Measurements from ENCODE around the gene TTLL9.

The TTLL9 gene

GRCh38 chr20:31841928-31842327, 28.5 kb upstream of the TTLL9 start:
- Histone ChIP-seq H3K23ac (ENCODE audit: low read depth, low read length, poor library complexity) (peak overlapping the region; percentile 57), H3K27me3 (ENCODE audit: control insufficient read depth in 3 of 3, insufficient read depth in 3 of 3, low read depth in 1 of 3, low read length in 3 of 3) (no peaks in the 10 kb centered on the region), H2AK5ac (ENCODE audit: low read depth, low read length) (peak overlapping the region; percentile 72), H4K8ac (ENCODE audit: low read depth, low read length) (peak overlapping the region; percentile 73), H3K9ac (ENCODE audit: low read depth, low read length, poor library complexity) (no peak overlapping the region), H3K14ac (ENCODE audit: low read length) (no peak overlapping the region), H3K18ac (ENCODE audit: low read length) (peak overlapping the region; percentile 92), H2BK120ac (ENCODE audit: low read depth, low read length) (peak overlapping the region; percentile 57), H3K9me3 (replicated peaks in 1 of 2; ENCODE audit: control insufficient read depth in 2 of 2, insufficient read depth in 1 of 2, low read depth in 1 of 2, low read length in 2 of 2) (no peaks in the 10 kb centered on the region), H2BK15ac (ENCODE audit: low read length) (peak overlapping the region; percentile 70), H2AFZ (ENCODE audit: low read length) (peak overlapping the region; percentile 87), H2BK5ac (ENCODE audit: low read length) (peak overlapping the region; percentile 46), H3K36me3 (replicated peaks in 1 of 2; ENCODE audit: control insufficient read depth in 2 of 2, insufficient read depth in 2 of 2, low read length in 2 of 2) (no peaks in the 10 kb centered on the region), H3K4me1 (ENCODE audit: control insufficient read depth in 2 of 2, insufficient read depth in 1 of 2, low read depth in 1 of 2, low read length in 2 of 2) (peaks cover 50 to 51% of the 10 kb centered on the region in 2 donors), H3K4ac (ENCODE audit: low read length) (no peak overlapping the region), H2BK12ac (ENCODE audit: low read length) (peak overlapping the region; percentile 64), H3K4me3 (ENCODE audit: low read length in 2 of 2) (no peak overlapping the region), H3K27ac (replicated peaks; ENCODE audit: low read length) (no peak overlapping the region), H3K79me1 (ENCODE audit: low read depth, low read length) (no peaks in the 10 kb centered on the region), H4K91ac (ENCODE audit: low read depth, low read length, poor library complexity) (peak overlapping the region; percentile 73), H3K4me2 (ENCODE audit: insufficient read depth, low read length, poor library complexity, severe bottlenecking) (no peak overlapping the region)
- no CpG with 5 or more reads among the region's 8 CpGs for WGBS, 2 donors (ENCODE audit: extremely low coverage in 2 of 2, insufficient read length in 2 of 2, insufficient replicate concordance in 1 of 2)
- no peak for DNase-seq (ENCODE audit: low spot score)

GRCh38 chr20:31842471-31843157, 27.8 kb upstream of the TTLL9 start:
- no peak for DNase-seq (ENCODE audit: low spot score)
- Histone ChIP-seq H3K79me1 (ENCODE audit: low read depth, low read length) (no peaks in the 10 kb centered on the region), H3K23ac (ENCODE audit: low read depth, low read length, poor library complexity) (peak overlapping the region; percentile 26), H3K27me3 (ENCODE audit: control insufficient read depth in 3 of 3, insufficient read depth in 3 of 3, low read depth in 1 of 3, low read length in 3 of 3) (no peaks in the 10 kb centered on the region), H2BK120ac (ENCODE audit: low read depth, low read length) (peak overlapping the region; percentile 57), H3K4me3 (ENCODE audit: low read length in 2 of 2) (peak overlapping the region in 1 of 2 donors; percentile 13), H3K4me2 (ENCODE audit: insufficient read depth, low read length, poor library complexity, severe bottlenecking) (no peak overlapping the region), H2AFZ (ENCODE audit: low read length) (peak overlapping the region; percentile 87), H2BK15ac (ENCODE audit: low read length) (peak overlapping the region; percentile 70), H3K4ac (ENCODE audit: low read length) (peak overlapping the region; percentile 61), H2BK5ac (ENCODE audit: low read length) (peak overlapping the region; percentile 46), H4K8ac (ENCODE audit: low read depth, low read length) (peak overlapping the region; percentile 24), H3K27ac (replicated peaks; ENCODE audit: low read length) (no peak overlapping the region), H3K4me1 (ENCODE audit: control insufficient read depth in 2 of 2, insufficient read depth in 1 of 2, low read depth in 1 of 2, low read length in 2 of 2) (peaks cover 44% of the 10 kb centered on the region in 2 donors), H3K9me3 (replicated peaks in 1 of 2; ENCODE audit: control insufficient read depth in 2 of 2, insufficient read depth in 1 of 2, low read depth in 1 of 2, low read length in 2 of 2) (no peaks in the 10 kb centered on the region), H3K9ac (ENCODE audit: low read depth, low read length, poor library complexity) (peak overlapping the region; percentile 33), H3K36me3 (replicated peaks in 1 of 2; ENCODE audit: control insufficient read depth in 2 of 2, insufficient read depth in 2 of 2, low read length in 2 of 2) (no peaks in the 10 kb centered on the region), H4K91ac (ENCODE audit: low read depth, low read length, poor library complexity) (peak overlapping the region; percentile 73), H2BK12ac (ENCODE audit: low read length) (peak overlapping the region; percentile 3), H3K18ac (ENCODE audit: low read length) (peak overlapping the region; percentile 92), H2AK5ac (ENCODE audit: low read depth, low read length) (peak overlapping the region; percentile 72), H3K14ac (ENCODE audit: low read length) (peak overlapping the region; percentile 28)
- WGBS, 2 donors (ENCODE audit: extremely low coverage in 2 of 2, insufficient read length in 2 of 2, insufficient replicate concordance in 1 of 2), result no CpG with 5 or more reads among the region's 12 CpGs

- Histone ChIP-seq H4K8ac (ENCODE audit: low read depth, low read length) (no peak overlapping the region), H3K23ac (ENCODE audit: low read depth, low read length, poor library complexity) (no peak overlapping the region), H3K27me3 (ENCODE audit: control insufficient read depth in 3 of 3, insufficient read depth in 3 of 3, low read depth in 1 of 3, low read length in 3 of 3) (no peaks in the 10 kb centered on the region), H2AFZ (ENCODE audit: low read length) (peak overlapping the region; percentile 87), H2BK120ac (ENCODE audit: low read depth, low read length) (no peak overlapping the region), H3K18ac (ENCODE audit: low read length) (peak overlapping the region; percentile 92), H3K4me2 (ENCODE audit: insufficient read depth, low read length, poor library complexity, severe bottlenecking) (no peak overlapping the region), H3K9me3 (replicated peaks in 1 of 2; ENCODE audit: control insufficient read depth in 2 of 2, insufficient read depth in 1 of 2, low read depth in 1 of 2, low read length in 2 of 2) (no peaks in the 10 kb centered on the region), H2BK5ac (ENCODE audit: low read length) (peak overlapping the region; percentile 39), H3K4ac (ENCODE audit: low read length) (no peak overlapping the region), H3K14ac (ENCODE audit: low read length) (no peak overlapping the region), H2BK15ac (ENCODE audit: low read length) (peak overlapping the region; percentile 5), H3K4me3 (ENCODE audit: low read length in 2 of 2) (no peak overlapping the region), H3K79me1 (ENCODE audit: low read depth, low read length) (no peaks in the 10 kb centered on the region), H2AK5ac (ENCODE audit: low read depth, low read length) (peak overlapping the region; percentile 47), H3K36me3 (replicated peaks in 1 of 2; ENCODE audit: control insufficient read depth in 2 of 2, insufficient read depth in 2 of 2, low read length in 2 of 2) (no peaks in the 10 kb centered on the region), H3K27ac (replicated peaks; ENCODE audit: low read length) (no peak overlapping the region), H2BK12ac (ENCODE audit: low read length) (peak overlapping the region; percentile 3), H3K9ac (ENCODE audit: low read depth, low read length, poor library complexity) (no peak overlapping the region), H4K91ac (ENCODE audit: low read depth, low read length, poor library complexity) (peak overlapping the region; percentile 19), H3K4me1 (ENCODE audit: control insufficient read depth in 2 of 2, insufficient read depth in 1 of 2, low read depth in 1 of 2, low read length in 2 of 2) (peaks cover 37 to 40% of the 10 kb centered on the region in 2 donors)
- no CpG with 5 or more reads among the region's 6 CpGs for WGBS, 2 donors (ENCODE audit: extremely low coverage in 2 of 2, insufficient read length in 2 of 2, insufficient replicate concordance in 1 of 2)
- no peak for DNase-seq (ENCODE audit: low spot score)
Measured at GRCh38 chr20:31843288-31843687, 27.1 kb upstream of the TTLL9 start.

- H3K4me3 ChIP-seq (ENCODE audit: low read length in 2 of 2), result no peak overlapping the region
- no peak overlapping the region for H3K4me2 ChIP-seq (ENCODE audit: insufficient read depth, low read length, poor library complexity, severe bottlenecking)
- H2BK12ac ChIP-seq (ENCODE audit: low read length), result no peak overlapping the region
- no peaks in the 10 kb centered on the region for H3K36me3 ChIP-seq (replicated peaks in 1 of 2; ENCODE audit: control insufficient read depth in 2 of 2, insufficient read depth in 2 of 2, low read length in 2 of 2)
- peak overlapping the region; percentile 47 for H2AK5ac ChIP-seq (ENCODE audit: low read depth, low read length)
- no peaks in the 10 kb centered on the region for H3K9me3 ChIP-seq (replicated peaks in 1 of 2; ENCODE audit: control insufficient read depth in 2 of 2, insufficient read depth in 1 of 2, low read depth in 1 of 2, low read length in 2 of 2)
- no peak for DNase-seq (ENCODE audit: low spot score)
- H3K4me1 ChIP-seq (ENCODE audit: control insufficient read depth in 2 of 2, insufficient read depth in 1 of 2, low read depth in 1 of 2, low read length in 2 of 2), result peaks cover 35 to 36% of the 10 kb centered on the region in 2 donors
- H2BK15ac ChIP-seq (ENCODE audit: low read length), result peak overlapping the region; percentile 100
- no peak overlapping the region for H3K9ac ChIP-seq (ENCODE audit: low read depth, low read length, poor library complexity)
- H4K8ac ChIP-seq (ENCODE audit: low read depth, low read length), result no peak overlapping the region
- no peak overlapping the region for H4K91ac ChIP-seq (ENCODE audit: low read depth, low read length, poor library complexity)
- H2BK120ac ChIP-seq (ENCODE audit: low read depth, low read length), result no peak overlapping the region
- WGBS, 2 donors (ENCODE audit: extremely low coverage in 2 of 2, insufficient read length in 2 of 2, insufficient replicate concordance in 1 of 2), result no CpG with 5 or more reads among the region's 5 CpGs
- H3K79me1 ChIP-seq (ENCODE audit: low read depth, low read length), result no peaks in the 10 kb centered on the region
- H2BK5ac ChIP-seq (ENCODE audit: low read length), result peak overlapping the region; percentile 39
- no peak overlapping the region for H3K23ac ChIP-seq (ENCODE audit: low read depth, low read length, poor library complexity)
- H2AFZ ChIP-seq (ENCODE audit: low read length), result no peak overlapping the region
- H3K14ac ChIP-seq (ENCODE audit: low read length), result no peak overlapping the region
- peaks cover 0 to 5% (median 1%) of the 10 kb centered on the region in 3 experiments for H3K27me3 ChIP-seq (ENCODE audit: control insufficient read depth in 3 of 3, insufficient read depth in 3 of 3, low read depth in 1 of 3, low read length in 3 of 3)
- H3K18ac ChIP-seq (ENCODE audit: low read length), result peak overlapping the region; percentile 69
- no peak overlapping the region for H3K4ac ChIP-seq (ENCODE audit: low read length)
- no peak overlapping the region for H3K27ac ChIP-seq (replicated peaks; ENCODE audit: low read length)
Measured at GRCh38 chr20:31843881-31844280, 26.6 kb upstream of the TTLL9 start.

Data from neuronal stem cell (in vitro differentiated cells).